ENCODE measurements around the gene MAF. TPM values are rescaled to one million over a fixed set of nuclear protein-coding genes. Genes with fewer than 3 reads are reported as not detected.
A peak's percentile ranks its signal among the peaks of the same experiment; 100 is the strongest.

The MAF gene
- total and polyA plus RNA-seq, 2 of the 13 experiments (the other 11 are each of a cell fraction or from before 2014, with no cell fraction given), result 0.07 to 0.31 TPM

GRCh38 chr16:79601092-79601930 lies 774 bp upstream of the MAF start (continued):
- TF ChIP-seq BRD4 (CRISPR knock-in tag; IDR thresholded peaks at IDR 0.05) (no peak), MEIS2 (CRISPR knock-in tag; IDR thresholded peaks at IDR 0.05) (no peak), MEF2D (CRISPR knock-in tag; IDR thresholded peaks at IDR 0.05) (peak; percentile 46; the same call in 1 of the 2 replicates), ZNF614 (CRISPR knock-in tag; IDR thresholded peaks at IDR 0.05; ENCODE audit: borderline replicate concordance) (peak; percentile 36; the same call in 1 of the 2 replicates), ZBTB8A (CRISPR knock-in tag; IDR thresholded peaks at IDR 0.05; ENCODE audit: borderline replicate concordance, low read depth) (no peak; the same call in 1 of the 2 replicates), ZNF160 (CRISPR knock-in tag; IDR thresholded peaks at IDR 0.05) (0 out of 2 replicates have a peak, but pooled peaks have one; percentile 6), ZNF354B (CRISPR knock-in tag; IDR thresholded peaks at IDR 0.05) (no peak), CCAR2 (optimal IDR thresholded peaks at IDR 0.05; ENCODE audit: low read depth, low read length) (peak; percentile 57), ZNF441 (CRISPR knock-in tag; IDR thresholded peaks at IDR 0.05; ENCODE audit: borderline replicate concordance) (peak; percentile 43; the same call in 1 of the 2 replicates), IRF1 (CRISPR knock-in tag; IDR thresholded peaks at IDR 0.05; ENCODE audit: low read depth) (no peak), CEBPZ (IDR thresholded peaks at IDR 0.05; ENCODE audit: low read length) (no peak), ZC3H4 (CRISPR knock-in tag; IDR thresholded peaks at IDR 0.05; ENCODE audit: borderline replicate concordance) (no peak), SATB2 (CRISPR knock-in tag; IDR thresholded peaks at IDR 0.05) (no peak), MAX (IDR thresholded peaks at IDR 0.05) (peak; percentile 59), HOXD1 (CRISPR knock-in tag; IDR thresholded peaks at IDR 0.05) (no peak), ZEB1 (IDR thresholded peaks at IDR 0.05; ENCODE audit: insufficient replicate concordance, low read depth) (peak; percentile 24), RARG (CRISPR knock-in tag; IDR thresholded peaks at IDR 0.05; ENCODE audit: low read depth) (no peak), ZNF18 (CRISPR knock-in tag; IDR thresholded peaks at IDR 0.05; ENCODE audit: insufficient replicate concordance) (no peak)
- TF ChIP-seq, protein P1, sequence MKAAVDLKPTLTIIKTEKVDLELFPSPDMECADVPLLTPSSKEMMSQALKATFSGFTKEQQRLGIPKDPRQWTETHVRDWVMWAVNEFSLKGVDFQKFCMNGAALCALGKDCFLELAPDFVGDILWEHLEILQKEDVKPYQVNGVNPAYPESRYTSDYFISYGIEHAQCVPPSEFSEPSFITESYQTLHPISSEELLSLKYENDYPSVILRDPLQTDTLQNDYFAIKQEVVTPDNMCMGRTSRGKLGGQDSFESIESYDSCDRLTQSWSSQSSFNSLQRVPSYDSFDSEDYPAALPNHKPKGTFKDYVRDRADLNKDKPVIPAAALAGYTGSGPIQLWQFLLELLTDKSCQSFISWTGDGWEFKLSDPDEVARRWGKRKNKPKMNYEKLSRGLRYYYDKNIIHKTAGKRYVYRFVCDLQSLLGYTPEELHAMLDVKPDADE (CRISPR knock-in tag; IDR thresholded peaks at IDR 0.05), result no peak
- TF ChIP-seq, protein P2, sequence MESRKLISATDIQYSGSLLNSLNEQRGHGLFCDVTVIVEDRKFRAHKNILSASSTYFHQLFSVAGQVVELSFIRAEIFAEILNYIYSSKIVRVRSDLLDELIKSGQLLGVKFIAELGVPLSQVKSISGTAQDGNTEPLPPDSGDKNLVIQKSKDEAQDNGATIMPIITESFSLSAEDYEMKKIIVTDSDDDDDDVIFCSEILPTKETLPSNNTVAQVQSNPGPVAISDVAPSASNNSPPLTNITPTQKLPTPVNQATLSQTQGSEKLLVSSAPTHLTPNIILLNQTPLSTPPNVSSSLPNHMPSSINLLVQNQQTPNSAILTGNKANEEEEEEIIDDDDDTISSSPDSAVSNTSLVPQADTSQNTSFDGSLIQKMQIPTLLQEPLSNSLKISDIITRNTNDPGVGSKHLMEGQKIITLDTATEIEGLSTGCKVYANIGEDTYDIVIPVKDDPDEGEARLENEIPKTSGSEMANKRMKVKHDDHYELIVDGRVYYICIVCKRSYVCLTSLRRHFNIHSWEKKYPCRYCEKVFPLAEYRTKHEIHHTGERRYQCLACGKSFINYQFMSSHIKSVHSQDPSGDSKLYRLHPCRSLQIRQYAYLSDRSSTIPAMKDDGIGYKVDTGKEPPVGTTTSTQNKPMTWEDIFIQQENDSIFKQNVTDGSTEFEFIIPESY (CRISPR knock-in tag; IDR thresholded peaks at IDR 0.05), result no peak
